Prostate gland (tissue), 2 donors: ENCODE results near the gene TRAF5. TPM values are rescaled to one million over a fixed set of nuclear protein-coding genes. Genes with fewer than 3 reads are reported as not detected.

Experiments
- DNase-seq: peaks from one replicate; pipeline ENCODE4 v3.0.0-alpha.2; 2019; ENCODE audit warnings: low spot score
- H3K27ac ChIP-seq, 2 donors: fragments of 200-600 bp; sonication (generic); 2 replicates each; pipeline ENCODE4 v1.5.1; 2017 to 2019
- H3K27me3 ChIP-seq: fragments of 200-600 bp; sonication (generic); replicated peaks from 2 replicates; pipeline ENCODE4 v1.5.1; 2019; ENCODE audit not compliant: insufficient read depth
- H3K36me3 ChIP-seq, 2 donors: fragments of 200-600 bp; sonication (generic); 1 replicate in 1 of 2; 2 replicates in 1 of 2; pipeline versions ENCODE4 v1.5.1 to v1.8.1; 2017 to 2019
- H3K4me1 ChIP-seq: fragments of 200-600 bp; sonication (generic); replicated peaks from 2 replicates; pipeline ENCODE4 v1.5.1; 2019
- H3K4me3 ChIP-seq, 2 donors: fragments of 200-600 bp; sonication (generic); 2 replicates each; pipeline ENCODE4 v1.5.1; 2017 to 2019
- H3K9me3 ChIP-seq: fragments of 200-600 bp; sonication (generic); 2 replicates; pipeline ENCODE4 v1.5.1; 2017
- POLR2A ChIP-seq: fragments of 450-650 bp; IDR thresholded peaks from one replicate; pipeline ENCODE4 v1.6.1; 2016; ENCODE audit warnings: antibody characterized with exemption, mild to moderate bottlenecking
- POLR2AphosphoS5 ChIP-seq: sonication (generic); formaldehyde crosslinking; IDR thresholded peaks from one replicate; pipeline ENCODE4 v1.6.1; 2017; ENCODE audit warnings: antibody characterized with exemption
- WGBS: methylation state at CpG from one replicate; pipeline ENCODE4 v1.1.5; 2018; 5-methylcytosine and 5-hydroxymethylcytosine counted together
- intact Hi-C: fragments of 100-400 bp; cut with DNase I; formaldehyde crosslinking; loops from one replicate; pipeline ENCODE4 v1.14.2; 2022
- total RNA-seq, 2 donors: library from RNA; depleted of rRNA; stranded (reverse); fragments of >200 nt; gene quantifications; one replicate each; pipeline ENCODE4 v1.1.0, GENCODE V29; 2016
- TF ChIP-seq, protein P1 (sequence below), 4 experiments: fragments of 200-600 bp in 2 of 4; fragments of 450-650 bp in 2 of 4; sonication (generic) in 2 of 4; IDR thresholded peaks; 1 replicate in 3 of 4; 2 replicates in 1 of 4; pipeline ENCODE4 v1.5.1; 2016 to 2019; ENCODE audit warnings: antibody characterized with exemption in 4 of 4, mild to moderate bottlenecking in 2 of 4, moderate library complexity in 2 of 4

The TRAF5 gene
- total RNA-seq, 2 donors from 2014 or later, result 8.0 to 12.6 TPM

DNA sequence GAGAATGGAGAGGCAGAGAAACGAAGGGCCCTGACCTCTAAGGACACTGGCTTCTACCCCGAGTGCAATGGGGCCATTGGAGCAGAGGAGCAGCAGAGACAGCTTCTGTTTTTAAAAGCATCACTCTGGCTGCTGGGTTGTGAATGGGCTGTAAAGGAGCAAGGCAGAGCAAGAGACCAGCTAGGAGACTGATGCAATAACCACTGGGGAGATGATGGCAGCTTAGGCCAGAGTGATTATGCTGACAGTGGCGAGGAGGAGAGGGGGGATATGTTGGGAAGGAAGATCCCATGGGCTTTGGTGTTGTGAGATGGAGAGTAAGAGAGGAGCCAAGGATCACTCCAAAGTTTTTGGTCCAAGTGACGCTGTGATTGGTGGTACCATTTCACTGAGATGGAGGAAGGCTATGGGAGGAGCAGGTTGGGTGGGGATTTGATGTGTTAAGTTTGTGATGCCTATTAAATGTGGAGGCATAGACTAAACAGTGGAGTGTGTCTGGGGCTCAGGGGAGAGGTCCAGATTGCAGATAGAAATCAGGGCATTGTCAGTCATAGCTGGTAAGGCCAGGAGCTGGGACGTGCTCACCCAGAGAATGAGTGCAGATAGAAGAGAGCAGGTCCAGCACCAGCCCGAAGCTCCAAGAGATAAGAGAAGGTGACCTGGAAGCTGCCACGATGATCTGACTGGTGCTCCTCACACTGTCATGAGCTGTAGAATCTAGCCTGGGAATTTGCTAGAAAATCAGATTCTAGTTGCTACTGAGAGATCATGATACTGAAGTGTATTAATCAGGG is 11.0 kb downstream of the TRAF5 start:
- 82% methylated on average over 7 of the region's 7 CpGs for WGBS
- intact Hi-C loops, result no loop called here

DNA sequence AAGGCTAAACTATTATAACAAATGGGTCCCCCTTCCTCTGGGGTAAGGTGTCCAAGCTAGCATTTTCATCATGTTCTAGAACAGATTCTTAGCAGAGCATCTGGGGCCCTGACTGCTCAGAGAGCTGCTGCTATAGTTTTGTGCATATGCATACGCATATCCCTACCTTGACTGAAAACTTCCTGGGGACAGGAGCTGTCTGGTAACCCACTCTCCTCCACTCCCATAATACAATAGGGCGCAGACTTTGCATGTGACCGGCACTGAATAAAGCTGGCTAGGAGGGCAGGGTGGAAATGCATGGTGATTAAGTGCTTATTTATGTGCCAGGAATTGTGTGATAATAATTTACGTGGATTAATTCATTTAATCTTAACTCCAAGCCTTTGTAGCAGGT is 11.6 kb downstream of the TRAF5 start:
- peaks cover 4% of the 10 kb centered on the region for H3K4me1 ChIP-seq
- DNase-seq, result no peak
- no peaks in the 10 kb centered on the region for H3K9me3 ChIP-seq
- H3K27me3 ChIP-seq, result no peaks in the 10 kb centered on the region
- no peaks in the 10 kb centered on the region for H3K36me3 ChIP-seq
- TF ChIP-seq, protein P1, sequence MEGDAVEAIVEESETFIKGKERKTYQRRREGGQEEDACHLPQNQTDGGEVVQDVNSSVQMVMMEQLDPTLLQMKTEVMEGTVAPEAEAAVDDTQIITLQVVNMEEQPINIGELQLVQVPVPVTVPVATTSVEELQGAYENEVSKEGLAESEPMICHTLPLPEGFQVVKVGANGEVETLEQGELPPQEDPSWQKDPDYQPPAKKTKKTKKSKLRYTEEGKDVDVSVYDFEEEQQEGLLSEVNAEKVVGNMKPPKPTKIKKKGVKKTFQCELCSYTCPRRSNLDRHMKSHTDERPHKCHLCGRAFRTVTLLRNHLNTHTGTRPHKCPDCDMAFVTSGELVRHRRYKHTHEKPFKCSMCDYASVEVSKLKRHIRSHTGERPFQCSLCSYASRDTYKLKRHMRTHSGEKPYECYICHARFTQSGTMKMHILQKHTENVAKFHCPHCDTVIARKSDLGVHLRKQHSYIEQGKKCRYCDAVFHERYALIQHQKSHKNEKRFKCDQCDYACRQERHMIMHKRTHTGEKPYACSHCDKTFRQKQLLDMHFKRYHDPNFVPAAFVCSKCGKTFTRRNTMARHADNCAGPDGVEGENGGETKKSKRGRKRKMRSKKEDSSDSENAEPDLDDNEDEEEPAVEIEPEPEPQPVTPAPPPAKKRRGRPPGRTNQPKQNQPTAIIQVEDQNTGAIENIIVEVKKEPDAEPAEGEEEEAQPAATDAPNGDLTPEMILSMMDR (IDR thresholded peaks at IDR 0.05), result no peak
- TF ChIP-seq POLR2AphosphoS5, result no peak
- no peak for TF ChIP-seq POLR2A
- intact Hi-C loops, result no loop called here
- H3K27ac ChIP-seq, result no peak overlapping the region
- no peak overlapping the region for H3K4me3 ChIP-seq
- 89% methylated on average over 4 of the region's 4 CpGs for whole genome bisulfite sequencing

More for the DNA sequence above, 11.0 kb downstream of the TRAF5 start:
- H3K4me3 ChIP-seq, result no peak overlapping the region
- H3K27ac ChIP-seq, result no peak overlapping the region
- TF ChIP-seq, protein P1 (IDR thresholded peaks at IDR 0.05), result no peak
- TF ChIP-seq POLR2AphosphoS5 (no peak), POLR2A (no peak)
- H3K36me3 ChIP-seq, result no peaks in the 10 kb centered on the region
- no peaks in the 10 kb centered on the region for H3K27me3 ChIP-seq
- no peaks in the 10 kb centered on the region for H3K9me3 ChIP-seq
- DNase-seq, result no peak
- peaks cover 4% of the 10 kb centered on the region for H3K4me1 ChIP-seq

DNA sequence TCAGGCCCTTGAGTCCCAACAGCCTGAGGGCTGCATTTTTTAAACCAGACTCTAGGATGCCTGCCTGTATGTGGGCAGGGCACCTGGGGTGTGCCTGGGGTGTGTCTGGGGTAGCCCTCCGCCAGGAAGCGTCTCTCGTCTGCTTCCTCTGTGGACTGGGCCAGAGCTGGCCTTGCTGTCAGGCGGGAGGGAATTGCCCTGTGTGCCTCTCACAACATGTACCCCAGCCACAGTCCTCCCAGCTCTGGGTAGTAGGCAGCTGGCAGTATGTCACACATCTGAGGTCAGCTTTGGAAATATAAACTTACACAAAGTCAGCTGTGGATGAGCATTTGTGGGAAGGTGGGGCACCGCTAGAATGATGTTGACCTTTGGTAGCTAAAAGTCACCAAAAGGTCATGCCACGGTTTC is 13.0 kb downstream of the TRAF5 start:
- intact Hi-C loops, result no loop called here

DNA sequence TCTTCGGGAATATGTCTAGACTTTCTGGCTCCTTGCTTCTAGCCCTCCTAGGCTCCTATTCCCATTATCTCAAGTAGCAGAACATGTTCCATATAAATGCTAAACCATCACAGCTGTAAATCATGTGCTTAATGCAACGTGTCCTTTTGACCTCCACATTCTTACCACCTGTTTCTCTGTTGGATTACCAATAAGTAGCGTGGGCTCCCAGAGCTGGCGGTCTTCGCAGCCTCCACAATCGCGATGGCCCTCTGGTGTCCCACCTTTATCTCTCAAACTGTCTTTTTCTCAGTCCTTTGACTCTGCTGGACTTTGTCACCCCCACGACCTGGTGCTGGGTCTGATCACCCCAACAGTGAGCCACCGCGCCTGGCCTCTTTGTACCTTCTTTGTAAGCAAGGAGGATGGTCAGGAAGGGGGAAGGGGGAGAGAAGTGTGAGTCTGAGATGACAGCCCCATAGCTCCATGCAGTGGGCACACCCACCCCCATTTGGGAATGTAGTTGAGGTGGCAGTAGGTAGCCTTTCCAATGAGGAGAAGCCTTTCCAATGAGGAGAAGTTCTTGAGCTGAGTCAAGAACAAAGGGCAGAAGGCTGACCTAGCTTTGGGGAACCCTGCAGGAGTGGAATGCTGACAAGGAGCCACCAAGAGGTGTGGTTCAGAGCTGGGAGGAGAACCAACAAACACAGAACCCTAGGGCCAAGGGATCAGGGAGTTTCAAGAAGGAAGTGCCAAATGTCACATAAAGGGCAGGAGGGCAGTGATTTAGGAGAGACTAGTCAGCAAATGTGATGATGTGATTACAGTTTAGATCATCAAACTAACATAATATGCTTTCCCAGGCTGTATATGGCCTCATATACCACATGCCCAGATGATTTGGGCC is 14.2 kb downstream of the TRAF5 start:
- Histone ChIP-seq H3K27me3 (no peaks in the 10 kb centered on the region), H3K36me3 (no peaks in the 10 kb centered on the region), H3K27ac (no peak overlapping the region), H3K4me1 (peaks cover under 1% of the 10 kb centered on the region), H3K4me3 (no peak overlapping the region), H3K9me3 (no peaks in the 10 kb centered on the region)
- intact Hi-C loops, result no loop called here
- WGBS, result 91% methylated on average over 10 of the region's 10 CpGs
- no peak for DNase-seq
- TF ChIP-seq POLR2A (no peak), POLR2AphosphoS5 (no peak)
- TF ChIP-seq, protein P1 (IDR thresholded peaks at IDR 0.05), result no peak

More for the DNA sequence above, 13.0 kb downstream of the TRAF5 start:
- Histone ChIP-seq H3K27me3 (no peaks in the 10 kb centered on the region), H3K4me1 (peaks cover 4% of the 10 kb centered on the region), H3K27ac (no peak overlapping the region), H3K36me3 (no peaks in the 10 kb centered on the region), H3K4me3 (no peak overlapping the region), H3K9me3 (no peaks in the 10 kb centered on the region)
- DNase-seq, result no peak
- 90% methylated on average over 6 of the region's 6 CpGs for WGBS
- TF ChIP-seq POLR2AphosphoS5 (no peak), POLR2A (no peak)
- TF ChIP-seq, protein P1 (IDR thresholded peaks at IDR 0.05), result no peak
